CD14-positive monocyte (primary cell): ENCODE measurements around the gene MTMR3. TPM values are rescaled to one million over a fixed set of nuclear protein-coding genes. Genes with fewer than 3 reads are reported as not detected.

Experiments
- DNase-seq, 3 donors: peaks; one replicate each; pipeline ENCODE4 v3.0.0-alpha.2; 2011 to 2022
- H2AFZ ChIP-seq: 2 replicates; pipeline ENCODE4 v1.6.0; 2012; ENCODE audit warnings: mild to moderate bottlenecking, low read depth, low read length, inconsistent platforms; ENCODE audit not compliant: insufficient read depth, poor library complexity, severe bottlenecking
- H3K27ac ChIP-seq, 2 donors: 1 replicate in 1 of 2; 2 replicates in 1 of 2; pipeline ENCODE4 v1.5.1; 2012 to 2013; ENCODE audit warnings: low read length in 2 of 2, control low read depth in 1 of 2, inconsistent platforms in 1 of 2, low read depth in 1 of 2, mild to moderate bottlenecking in 1 of 2
- H3K27me3 ChIP-seq, 2 donors: one replicate each; pipeline versions ENCODE4 v1.6.0 to v1.6.1; 2011 to 2013; ENCODE audit warnings: low read length in 2 of 2; ENCODE audit not compliant: control insufficient read depth in 2 of 2, insufficient read depth in 2 of 2
- H3K36me3 ChIP-seq, 2 donors: replicated peaks in 1 of 2; 1 replicate in 1 of 2; 2 replicates in 1 of 2; pipeline versions ENCODE4 v1.5.1 to v1.6.1; 2012 to 2013; ENCODE audit warnings: low read length in 2 of 2, control low read depth in 1 of 2, inconsistent platforms in 1 of 2, mild to moderate bottlenecking in 1 of 2; ENCODE audit not compliant: insufficient read depth in 2 of 2, control insufficient read depth in 1 of 2
- H3K4me1 ChIP-seq, 2 donors: 1 replicate in 1 of 2; 2 replicates in 1 of 2; pipeline versions ENCODE4 v1.5.1 to v1.6.1; 2012 to 2013; ENCODE audit warnings: low read length in 2 of 2, control low read depth in 1 of 2, inconsistent platforms in 1 of 2, mild to moderate bottlenecking in 1 of 2, moderate library complexity in 1 of 2; ENCODE audit not compliant: insufficient read depth in 2 of 2, control insufficient read depth in 1 of 2
- H3K4me2 ChIP-seq: replicated peaks from 2 replicates; pipeline ENCODE3; 2012; ENCODE audit warnings: low read length, moderate library complexity, mild to moderate bottlenecking; ENCODE audit not compliant: poor library complexity, severe bottlenecking; ENCODE audit errors: extremely low read depth
- H3K4me3 ChIP-seq, 3 experiments: fragments of 200-600 bp in 1 of 3; sonication (generic) in 1 of 3; replicated peaks in 1 of 3; 1 replicate in 2 of 3; 2 replicates in 1 of 3; pipeline ENCODE4 v1.5.1; 2011 to 2013; ENCODE audit warnings: low read length in 3 of 3, mild to moderate bottlenecking in 3 of 3, control low read depth in 2 of 3, low read depth in 2 of 3, inconsistent platforms in 1 of 3, moderate library complexity in 1 of 3
- H3K79me2 ChIP-seq: 2 replicates; pipeline ENCODE4 v1.6.0; 2012; ENCODE audit warnings: mild to moderate bottlenecking, control low read depth, inconsistent platforms, low read length, moderate library complexity; ENCODE audit not compliant: insufficient read depth
- H3K9ac ChIP-seq: 2 replicates; pipeline ENCODE4 v1.6.0; 2017; ENCODE audit warnings: low read length, mild to moderate bottlenecking; ENCODE audit not compliant: insufficient read depth, poor library complexity, severe bottlenecking
- H3K9me3 ChIP-seq, 2 donors: replicated peaks in 1 of 2; 1 replicate in 1 of 2; 2 replicates in 1 of 2; pipeline versions ENCODE4 v1.5.1 to v1.6.1; 2012 to 2013; ENCODE audit warnings: low read length in 2 of 2, control low read depth in 1 of 2; ENCODE audit not compliant: control insufficient read depth in 1 of 2, insufficient read depth in 1 of 2
- H4K20me1 ChIP-seq: 2 replicates; pipeline ENCODE4 v1.6.0; 2012; ENCODE audit warnings: mild to moderate bottlenecking, low read length, control low read depth, moderate library complexity; ENCODE audit not compliant: insufficient read depth
- H3K27ac Mint-ChIP-seq, 7 donors: one replicate each; pipeline ENCODE4 v1.8.0; 2020; ENCODE audit warnings: mild to moderate bottlenecking in 7 of 7, mixed read lengths in 7 of 7, moderate library complexity in 6 of 7, inconsistent platforms in 2 of 7
- H3K27me3 Mint-ChIP-seq, 3 donors: one replicate each; pipeline ENCODE4 v1.8.0; 2021 to 2022; ENCODE audit warnings: low read depth in 3 of 3, mild to moderate bottlenecking in 3 of 3, mixed read lengths in 3 of 3, moderate library complexity in 3 of 3, inconsistent platforms in 1 of 3
- H3K36me3 Mint-ChIP-seq, 2 donors: one replicate each; pipeline ENCODE4 v1.8.0; 2020; ENCODE audit warnings: mixed read lengths in 2 of 2, inconsistent platforms in 1 of 2, mild to moderate bottlenecking in 1 of 2
- H3K4me1 Mint-ChIP-seq: one replicate; pipeline ENCODE4 v1.8.0; 2020; ENCODE audit warnings: mild to moderate bottlenecking, mixed read lengths
- H3K4me3 Mint-ChIP-seq, 2 donors: one replicate each; pipeline ENCODE4 v1.8.0; 2020; ENCODE audit warnings: mild to moderate bottlenecking in 2 of 2, mixed read lengths in 2 of 2, moderate library complexity in 1 of 2
- H3K9me3 Mint-ChIP-seq, 7 donors: one replicate each; pipeline ENCODE4 v1.8.0; 2020 to 2022; ENCODE audit warnings: mixed read lengths in 7 of 7, mild to moderate bottlenecking in 6 of 7, moderate library complexity in 6 of 7, inconsistent platforms in 2 of 7
- CTCF ChIP-seq: fragments of 200-600 bp; IDR thresholded peaks from one replicate; pipeline ENCODE4 v1.8.0; 2022; ENCODE audit warnings: antibody characterized with exemption, mild to moderate bottlenecking
- WGBS: methylation state at CpG from one replicate; pipeline ENCODE4 v1.1.5; 2013; ENCODE audit warnings: missing lambda C conversion rate; ENCODE audit not compliant: insufficient coverage; 5-methylcytosine and 5-hydroxymethylcytosine counted together
- intact Hi-C, 2 donors: fragments of 100-400 bp; cut with micrococcal nuclease; formaldehyde crosslinking; loops; one replicate each; pipeline versions ENCODE4 v1.15.0 to v1.15.1; 2023
- polyA plus RNA-seq, 3 donors: library from polyadenylated mRNA; depleted of rRNA in 1 of 3; unstranded in 2 of 3; stranded (reverse) in 1 of 3; fragments of 300-500 nt in 2 of 3; fragments of >200 nt in 1 of 3; fragmentation: Illumina TruSeq in 2 of 3; gene quantifications; 1 replicate in 2 of 3; 2 replicates in 1 of 3; pipeline ENCODE4 v1.2.3, GENCODE V29; 2012 to 2021

MTMR3 gene
- polyA plus RNA-seq, 3 donors: 23.4 to 86.1 (median 30.2) TPM

DNA sequence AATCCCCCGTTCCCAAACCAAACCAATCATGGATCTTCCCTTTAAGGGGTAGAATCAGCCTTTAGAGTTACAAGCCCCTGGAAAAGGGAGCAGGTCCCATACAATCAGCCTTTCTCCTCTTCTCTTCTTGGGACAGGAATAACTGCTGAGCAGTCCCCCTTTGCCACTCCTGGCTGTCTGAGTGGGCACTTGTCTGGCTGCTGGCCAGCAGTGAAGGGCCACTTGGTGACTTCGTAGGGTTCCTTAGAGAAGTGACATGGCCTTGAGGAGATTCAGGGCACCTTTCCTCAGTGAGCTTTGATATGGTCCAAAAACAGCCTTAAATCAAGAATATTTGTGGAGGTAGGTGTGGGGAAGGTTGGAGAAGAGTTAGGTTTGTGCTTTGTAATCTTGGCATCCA is 143.8 kb downstream of the MTMR3 start:
- Histone ChIP-seq H3K27me3 (no peaks in the 10 kb centered on the region), H3K9me3 (no peaks in the 10 kb centered on the region), H2AFZ (no peak overlapping the region), H3K4me1 (peaks cover 0 to 2% of the 10 kb centered on the region in 2 donors), H3K36me3 (peaks cover 78 to 100% of the 10 kb centered on the region in 2 donors), H3K9ac (no peak overlapping the region), H4K20me1 (peaks cover 98% of the 10 kb centered on the region), H3K79me2 (no peaks in the 10 kb centered on the region), H3K4me3 (no peak overlapping the region), H3K4me2 (no peak overlapping the region), H3K27ac (peak overlapping the region in 1 of 2 donors; percentile 37)
- intact Hi-C loops: no loop called here
- Mint-ChIP-seq H3K4me3 (no peak overlapping the region), H3K36me3 (peaks cover 81 to 85% of the 10 kb centered on the region in 2 donors), H3K9me3 (no peaks in the 10 kb centered on the region), H3K4me1 (peaks cover 2% of the 10 kb centered on the region), H3K27me3 (peaks cover 0 to 2% (median 0%) of the 10 kb centered on the region in 3 donors), H3K27ac (peak overlapping the region in 2 of 7 donors; percentile 0 to 26)
- no peak for DNase-seq
- WGBS: 100% methylated on average over 2 of the region's 2 CpGs
- TF ChIP-seq CTCF: no peak

DNA sequence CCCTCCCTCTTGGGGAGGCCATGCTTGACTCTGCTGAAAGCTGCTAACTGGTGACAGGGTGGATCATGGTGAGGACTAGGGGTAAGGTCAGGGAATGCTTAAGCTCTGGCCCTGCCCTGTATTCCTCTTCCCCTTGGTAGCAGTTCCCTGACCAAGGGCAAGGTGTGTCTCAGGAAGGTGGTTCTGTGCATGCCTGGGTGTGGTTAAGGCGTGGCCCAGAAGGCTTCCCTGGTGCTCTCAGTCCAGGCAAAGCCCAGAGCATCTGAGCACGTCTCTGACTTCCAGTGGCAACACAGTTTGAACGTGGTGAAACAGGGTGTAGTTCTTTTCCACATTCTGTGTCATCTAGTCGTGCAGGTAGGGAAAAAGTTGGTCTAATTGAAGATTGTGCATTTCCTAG is 144.2 kb downstream of the MTMR3 start:
- no peaks in the 10 kb centered on the region for H3K27me3 ChIP-seq
- H3K36me3 ChIP-seq: peaks cover 74 to 100% of the 10 kb centered on the region in 2 donors
- H3K9ac ChIP-seq: no peak overlapping the region
- H4K20me1 ChIP-seq: peaks cover 98% of the 10 kb centered on the region
- Mint-ChIP-seq H3K27me3 (peaks cover 0 to 2% (median 0%) of the 10 kb centered on the region in 3 donors), H3K27ac (peak overlapping the region in 3 of 7 donors; percentile 0 to 75 (median 26)), H3K4me3 (no peak overlapping the region), H3K9me3 (no peaks in the 10 kb centered on the region), H3K4me1 (peaks cover 3% of the 10 kb centered on the region), H3K36me3 (peaks cover 77 to 81% of the 10 kb centered on the region in 2 donors)
- peaks cover 0 to 6% of the 10 kb centered on the region in 2 donors for H3K4me1 ChIP-seq
- 81% methylated on average over 4 of the region's 4 CpGs for WGBS
- H3K27ac ChIP-seq: peak overlapping the region in 1 of 2 donors; percentile 37
- H3K4me3 ChIP-seq: no peak overlapping the region
- H3K4me2 ChIP-seq: no peak overlapping the region
- no peaks in the 10 kb centered on the region for H3K79me2 ChIP-seq
- no peak for DNase-seq
- no peak overlapping the region for H2AFZ ChIP-seq
- intact Hi-C loops: no loop called here
- TF ChIP-seq CTCF: no peak
- H3K9me3 ChIP-seq: no peaks in the 10 kb centered on the region
